Activated naive CD4-positive, alpha-beta T cell treated with anti-CD3 and anti-CD28 coated beads, Interleukin-2, amount 50 U/mL, for 72 hours (primary cell): Measurements from ENCODE around the gene ESAM. TPM values are rescaled to one million over a fixed set of nuclear protein-coding genes. Genes with fewer than 3 reads are reported as not detected.

Experiments
- ATAC-seq, 2 donors: fragments of 150-1000 bp; cut with Tn5 transposase; 2 replicates each; pipeline ENCODE4 v1.10.0; 2021; ENCODE audit warnings: mild to moderate bottlenecking in 2 of 2, moderate library complexity in 2 of 2
- DNase-seq, 2 donors: peaks; one replicate each; pipeline ENCODE4 v3.0.0; 2021 to 2022; ENCODE audit warnings: low spot score in 2 of 2
- H3K27ac Mint-ChIP-seq, 2 donors: one replicate each; pipeline ENCODE4 v1.8.0; 2022; ENCODE audit warnings: mild to moderate bottlenecking in 2 of 2, mixed read lengths in 2 of 2
- H3K36me3 Mint-ChIP-seq, 2 donors: one replicate each; pipeline ENCODE4 v1.8.0; 2022; ENCODE audit warnings: mixed read lengths in 2 of 2
- H3K9me3 Mint-ChIP-seq, 2 donors: one replicate each; pipeline ENCODE4 v1.8.0; 2022; ENCODE audit warnings: mixed read lengths in 2 of 2
- total RNA-seq, 2 donors: library from RNA; stranded (reverse); gene quantifications; one replicate each; pipeline ENCODE4 v1.2.3, GENCODE V29; 2022

The ESAM gene, protein sequence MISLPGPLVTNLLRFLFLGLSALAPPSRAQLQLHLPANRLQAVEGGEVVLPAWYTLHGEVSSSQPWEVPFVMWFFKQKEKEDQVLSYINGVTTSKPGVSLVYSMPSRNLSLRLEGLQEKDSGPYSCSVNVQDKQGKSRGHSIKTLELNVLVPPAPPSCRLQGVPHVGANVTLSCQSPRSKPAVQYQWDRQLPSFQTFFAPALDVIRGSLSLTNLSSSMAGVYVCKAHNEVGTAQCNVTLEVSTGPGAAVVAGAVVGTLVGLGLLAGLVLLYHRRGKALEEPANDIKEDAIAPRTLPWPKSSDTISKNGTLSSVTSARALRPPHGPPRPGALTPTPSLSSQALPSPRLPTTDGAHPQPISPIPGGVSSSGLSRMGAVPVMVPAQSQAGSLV
- total RNA-seq: 1 to 10 TPM in 1 of 2 donors, under 1 TPM in 1; 0.36 to 1.7 TPM

GRCh38 chr11:124762105-124762623 lies at the start of gene ESAM:
ESAM (minus strand) TSS chr11:124762290; CDS start chr11:124762154, 136 bp downstream.
- Mint-ChIP-seq H3K36me3 (no peaks in the 10 kb centered on the region), H3K27ac (peak within 1 kb of the TSS in 1 of 2 donors; percentile 79), H3K9me3 (no peaks in the 10 kb centered on the region)
- DNase-seq (peak in 1 of 2 donors; percentile 77), ATAC-seq (peak; percentile 65 to 84)

- no peak overlapping the region for H3K27ac Mint-ChIP-seq
- ATAC-seq: no peak
- no peak for DNase-seq
- peaks cover 0 to 5% of the 10 kb centered on the region in 2 donors for H3K36me3 Mint-ChIP-seq
- H3K9me3 Mint-ChIP-seq: no peaks in the 10 kb centered on the region
Observed at GRCh38 chr11:124811399-124812125, 49.5 kb upstream of the ESAM start.

GRCh38 chr11:124807660-124808270 lies 45.7 kb upstream of the ESAM start:
- DNase-seq (no peak), ATAC-seq (no peak)
- Mint-ChIP-seq H3K27ac (no peak overlapping the region), H3K36me3 (peaks cover 0 to 5% of the 10 kb centered on the region in 2 donors), H3K9me3 (no peaks in the 10 kb centered on the region)

DNA sequence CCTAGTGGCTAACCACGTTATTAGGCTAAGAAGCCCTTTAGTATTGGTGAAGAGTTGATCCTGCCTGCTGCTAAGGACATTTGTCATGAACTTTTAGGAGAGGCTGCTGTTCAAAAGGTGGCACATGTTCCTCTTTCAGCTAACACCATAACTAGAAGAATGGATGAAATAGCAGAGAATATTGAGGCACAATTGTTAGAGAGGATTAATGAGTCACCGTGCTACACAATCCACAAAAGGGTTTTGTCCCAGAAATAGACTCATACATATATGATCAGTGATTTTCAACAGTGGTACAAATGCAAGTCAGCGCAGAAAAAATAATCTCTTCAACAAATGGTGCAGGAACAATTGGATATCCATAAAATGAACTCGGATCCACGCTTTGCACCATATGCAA lies 45.1 kb upstream of the ESAM start:
- DNase-seq: no peak
- Mint-ChIP-seq H3K27ac (no peak overlapping the region), H3K9me3 (no peaks in the 10 kb centered on the region), H3K36me3 (peaks cover 0 to 5% of the 10 kb centered on the region in 2 donors)
- ATAC-seq: no peak

GRCh38 chr11:124804884-124805283 lies 42.8 kb upstream of the ESAM start:
- peaks cover 0 to 5% of the 10 kb centered on the region in 2 donors for H3K36me3 Mint-ChIP-seq
- ATAC-seq (no peak), DNase-seq (no peak)
- no peak overlapping the region for H3K27ac Mint-ChIP-seq
- H3K9me3 Mint-ChIP-seq: no peaks in the 10 kb centered on the region

GRCh38 chr11:124801636-124802312 lies 39.7 kb upstream of the ESAM start:
- no peak overlapping the region for H3K27ac Mint-ChIP-seq
- no peak for DNase-seq
- H3K9me3 Mint-ChIP-seq: no peaks in the 10 kb centered on the region

DNA sequence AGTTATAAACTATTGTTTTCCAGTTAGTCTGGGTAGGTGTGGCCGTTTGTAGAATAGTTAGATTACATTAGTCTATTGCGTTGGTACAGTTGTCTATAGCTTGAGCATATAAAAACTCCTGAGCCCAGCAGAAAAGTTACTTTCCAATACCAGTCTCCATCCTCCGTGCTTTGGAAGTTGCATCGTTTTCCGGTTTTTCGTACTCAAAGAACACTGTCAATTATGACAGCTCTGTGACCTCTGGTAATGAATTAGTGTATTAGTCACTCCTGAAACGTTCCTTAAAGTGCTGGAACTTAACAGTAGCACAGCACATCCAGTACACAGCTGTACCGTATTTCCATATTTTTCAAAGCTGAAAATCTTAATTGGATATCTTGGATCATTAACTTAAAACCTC lies 38.9 kb upstream of the ESAM start:
- H3K27ac Mint-ChIP-seq: peak overlapping the region; percentile 81 to 93
- no peaks in the 10 kb centered on the region for H3K9me3 Mint-ChIP-seq
- ATAC-seq (peak; percentile 27 to 45), DNase-seq (no peak)
- no peaks in the 10 kb centered on the region for H3K36me3 Mint-ChIP-seq

More at GRCh38 chr11:124801636-124802312, 39.7 kb upstream of the ESAM start:
- H3K36me3 Mint-ChIP-seq: no peaks in the 10 kb centered on the region
- no peak for ATAC-seq

- DNase-seq: peak; percentile 80 to 87
- peak within 1 kb of the TSS; percentile 90 to 93 for H3K27ac Mint-ChIP-seq
- peak; percentile 93 to 95 for ATAC-seq
- no peaks in the 10 kb centered on the region for H3K36me3 Mint-ChIP-seq
- no peaks in the 10 kb centered on the region for H3K9me3 Mint-ChIP-seq
Observed at GRCh38 chr11:124800226-124800929, 38.3 kb upstream of the ESAM start, which contains the start of gene MSANTD2. MSANTD2 (minus strand) TSS chr11:124800406; CDS start chr11:124800380, 26 bp downstream.

- ATAC-seq (peak; percentile 43 to 64), DNase-seq (peak; percentile 41 to 60)
- Mint-ChIP-seq H3K9me3 (no peaks in the 10 kb centered on the region), H3K27ac (peak overlapping the region; percentile 79 to 90), H3K36me3 (no peaks in the 10 kb centered on the region)
Observed at GRCh38 chr11:124799348-124800225, 37.5 kb upstream of the ESAM start.

GRCh38 chr11:124798991-124799347 lies 36.9 kb upstream of the ESAM start:
- no peak for DNase-seq
- H3K9me3 Mint-ChIP-seq: no peaks in the 10 kb centered on the region
- H3K36me3 Mint-ChIP-seq: no peaks in the 10 kb centered on the region
- H3K27ac Mint-ChIP-seq: peak overlapping the region; percentile 79 to 90
- no peak for ATAC-seq

DNA sequence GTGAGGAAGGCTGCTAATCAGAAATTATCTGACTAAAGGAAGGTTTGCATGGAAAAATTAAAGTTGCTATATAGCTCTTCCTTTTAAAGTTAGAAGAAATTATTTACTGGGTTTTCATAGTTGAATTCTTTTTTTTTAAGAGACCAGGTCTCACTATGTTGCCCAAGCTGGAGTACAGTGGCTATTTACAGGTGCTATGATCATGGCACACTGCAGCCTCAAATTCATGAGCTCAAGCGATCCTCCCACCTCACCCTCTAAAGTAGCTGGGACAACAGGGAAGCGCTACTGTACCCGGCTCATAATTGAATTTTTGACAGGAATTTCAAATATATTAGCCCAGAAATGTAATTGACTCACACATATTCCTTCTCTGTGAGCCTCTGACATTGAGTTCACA lies 34.2 kb upstream of the ESAM start:
- H3K36me3 Mint-ChIP-seq: no peaks in the 10 kb centered on the region
- no peaks in the 10 kb centered on the region for H3K9me3 Mint-ChIP-seq
- no peak for ATAC-seq
- no peak for DNase-seq
- no peak overlapping the region for H3K27ac Mint-ChIP-seq

DNA sequence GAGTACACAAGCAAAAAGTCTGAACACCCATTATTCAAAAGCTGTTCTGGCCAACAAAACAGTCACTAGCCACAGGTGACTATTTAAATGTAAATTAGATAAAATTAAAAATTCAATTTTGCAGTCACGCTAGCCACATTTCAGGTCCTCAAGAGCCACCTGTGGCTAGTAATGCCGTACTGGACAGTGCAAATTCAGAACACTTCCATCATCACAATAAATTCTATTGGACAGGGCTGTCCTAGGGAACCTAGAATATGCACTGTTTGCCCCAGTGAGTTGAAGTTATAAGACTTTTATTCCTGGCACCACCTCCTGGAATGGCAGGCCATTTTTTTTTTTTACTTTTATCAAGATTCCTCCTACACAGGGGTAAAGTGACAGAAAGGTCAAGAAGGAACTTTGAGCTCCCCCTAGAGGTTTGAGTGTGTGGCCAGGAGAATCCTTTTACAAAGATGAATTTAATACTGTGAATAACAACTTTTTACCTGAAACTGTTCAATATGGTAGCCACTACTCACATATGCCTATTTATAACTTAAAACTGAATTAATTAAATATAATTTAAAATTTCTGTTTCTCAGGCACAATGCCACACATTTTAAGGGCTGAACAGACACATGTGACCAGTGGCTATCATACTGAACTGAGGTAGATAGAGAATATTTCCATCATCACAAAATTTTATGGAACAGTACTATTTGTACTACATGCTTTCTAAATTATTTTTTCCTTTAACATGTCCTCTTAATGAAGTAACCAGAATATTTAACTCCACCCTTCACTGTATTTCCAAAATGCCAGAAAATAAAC lies 31.6 kb upstream of the ESAM start:
- H3K9me3 Mint-ChIP-seq: no peaks in the 10 kb centered on the region
- H3K27ac Mint-ChIP-seq: no peak overlapping the region
- peak; percentile 52 to 66 for ATAC-seq
- peak in 1 of 2 donors; percentile 7 for DNase-seq
- no peaks in the 10 kb centered on the region for H3K36me3 Mint-ChIP-seq

DNA sequence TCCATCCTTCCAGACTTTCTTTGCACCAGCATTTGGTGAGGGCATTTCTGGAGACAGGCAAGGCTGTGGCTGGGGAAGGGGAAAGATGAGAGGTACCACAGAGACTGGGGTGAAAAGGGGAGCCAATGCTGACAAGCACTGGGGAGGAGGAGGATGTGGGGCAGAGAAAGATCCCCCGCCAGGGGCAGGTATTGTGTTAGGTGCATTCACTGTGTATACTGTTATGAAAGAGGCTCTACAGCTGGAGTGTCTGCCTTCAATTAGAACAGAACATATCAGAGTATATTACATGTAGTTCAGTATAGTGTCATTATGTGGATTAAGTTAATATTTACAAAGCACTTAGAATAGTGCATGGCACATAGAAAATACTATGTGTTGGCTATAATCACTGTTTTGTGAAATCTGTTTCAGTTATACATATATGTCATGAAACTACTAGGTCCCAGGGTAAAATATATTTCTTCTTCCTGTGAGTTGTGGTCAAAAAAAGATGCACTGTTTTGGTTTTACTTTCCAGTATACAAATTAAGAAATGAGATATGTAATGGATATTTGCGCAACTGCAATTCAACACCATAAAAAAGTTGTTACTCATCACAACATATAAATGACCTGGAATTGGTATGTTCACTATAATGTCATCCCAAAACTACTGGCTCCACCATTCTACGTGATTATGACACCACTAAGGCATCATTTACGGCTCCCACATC lies 29.7 kb upstream of the ESAM start:
- Mint-ChIP-seq H3K9me3 (no peaks in the 10 kb centered on the region), H3K27ac (no peak overlapping the region), H3K36me3 (no peaks in the 10 kb centered on the region)
- DNase-seq: no peak
- ATAC-seq: peak in 1 of 2 donors; percentile 44

DNA sequence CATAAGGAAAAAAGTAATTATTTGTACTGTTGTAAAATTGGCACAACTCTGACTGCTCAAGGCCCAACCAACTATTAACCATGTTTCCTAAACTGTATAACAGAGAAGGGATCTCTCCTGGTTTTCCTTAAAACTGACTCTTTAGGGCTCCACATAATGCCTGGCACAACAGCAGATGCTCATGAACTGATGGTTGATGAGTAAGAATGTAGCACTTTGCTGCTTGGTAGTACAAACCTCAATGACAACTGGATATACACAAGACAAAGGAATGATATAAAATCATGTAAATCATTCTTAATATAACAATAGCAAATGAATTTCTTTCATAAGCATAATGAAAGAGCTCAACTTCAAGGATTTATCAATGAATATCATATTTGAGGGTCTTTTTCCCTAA lies 26.4 kb upstream of the ESAM start:
- no peak for DNase-seq
- H3K36me3 Mint-ChIP-seq: no peaks in the 10 kb centered on the region
- H3K27ac Mint-ChIP-seq: no peak overlapping the region
- no peaks in the 10 kb centered on the region for H3K9me3 Mint-ChIP-seq
- ATAC-seq: no peak
